HG03457 (cell line): ENCODE measurements around the gene FOXN3.
A peak's percentile ranks its signal among the peaks of the same experiment; 100 is the strongest.

Source experiments
- ATAC-seq: cut with Tn5 transposase; IDR thresholded peaks from one replicate; pipeline ENCODE4 v1.9.1; 2021; ENCODE audit warnings: moderate number of reproducible peaks; ENCODE audit not compliant: unreplicated experiment

The FOXN3 gene

DNA sequence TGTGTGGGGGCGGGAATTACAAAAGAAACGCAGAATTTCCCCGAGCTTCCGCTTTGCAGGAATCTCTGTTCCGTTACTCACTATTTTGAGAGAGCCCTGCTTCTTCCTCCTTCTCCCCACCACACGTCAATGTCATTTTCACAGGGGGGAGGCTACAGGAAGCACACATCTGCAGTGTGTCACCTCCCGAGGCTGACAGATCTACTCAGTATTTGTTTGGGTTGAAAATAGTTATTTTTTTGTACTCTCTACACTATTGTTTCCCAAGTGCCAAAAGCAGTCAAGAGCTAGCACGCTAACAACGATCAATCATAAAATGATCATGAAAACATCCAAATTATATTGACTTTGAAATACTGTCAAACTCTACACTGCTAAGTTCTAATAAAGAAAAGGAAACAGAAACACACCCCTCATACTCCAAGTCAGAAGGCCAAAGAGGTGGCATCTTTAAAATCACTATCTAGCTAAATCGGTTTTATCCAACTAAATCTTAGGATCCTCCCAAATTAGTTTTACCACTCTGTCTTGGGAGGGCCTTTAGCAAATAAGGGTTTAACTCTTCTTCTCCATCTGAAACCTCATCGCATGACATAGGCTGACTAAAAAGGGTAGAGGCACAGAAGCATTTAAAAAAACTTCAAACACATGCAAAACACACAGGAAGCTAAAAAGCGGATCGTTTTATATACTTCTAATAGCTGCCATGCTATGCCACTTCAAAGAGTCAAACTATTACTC lies 51.8 kb downstream of the FOXN3 start:
- peak; percentile 81 for ATAC-seq

DNA sequence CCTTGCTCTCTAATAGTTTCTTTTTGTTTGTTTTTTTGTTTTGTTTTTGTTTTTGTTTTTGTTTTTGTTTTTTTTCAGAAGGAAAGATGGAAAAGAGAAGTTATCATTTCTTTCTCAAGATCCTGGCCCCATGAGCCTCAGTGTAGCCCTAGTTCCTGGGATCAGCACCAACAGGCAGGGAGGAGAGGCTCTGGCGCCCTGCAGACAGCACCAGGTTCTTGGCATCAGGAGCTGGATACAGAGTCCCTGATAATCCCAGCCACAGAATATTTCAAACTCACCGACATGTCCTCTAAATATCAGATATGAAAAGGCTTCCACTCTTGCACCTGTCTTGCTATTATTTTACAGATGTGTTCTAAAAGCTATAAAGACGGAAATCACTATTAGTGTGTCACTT lies 52.7 kb downstream of the FOXN3 start:
- no peak for ATAC-seq

- no peak for ATAC-seq
Observed at GRCh38 chr14:89360277-89360676, 56.8 kb downstream of the FOXN3 start.

- no peak for ATAC-seq
Observed at GRCh38 chr14:89359477-89360222, 57.4 kb downstream of the FOXN3 start.

GRCh38 chr14:89357655-89358297 lies 59.3 kb downstream of the FOXN3 start:
- ATAC-seq, result no peak

GRCh38 chr14:89356927-89357326 lies 60.1 kb downstream of the FOXN3 start:
- ATAC-seq, result no peak

- no peak for ATAC-seq
Observed at GRCh38 chr14:89356496-89356895, 60.5 kb downstream of the FOXN3 start.

DNA sequence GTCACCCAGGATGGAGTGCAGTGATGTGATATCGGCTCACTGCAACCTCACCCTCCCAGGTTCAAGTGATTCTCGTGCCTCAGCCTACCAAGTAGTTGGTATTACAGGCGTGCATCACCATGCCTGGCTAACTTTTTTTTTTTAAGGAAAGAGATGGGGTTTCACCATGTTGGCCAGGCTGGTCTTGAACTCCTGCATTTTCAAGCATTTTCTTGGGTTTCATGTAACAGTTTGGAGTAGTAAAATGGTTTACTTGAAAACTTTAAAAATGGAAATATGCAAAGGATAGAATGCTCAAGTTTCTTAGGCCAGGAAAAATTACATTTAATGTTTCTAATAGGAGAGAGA lies 63.3 kb downstream of the FOXN3 start:
- no peak for ATAC-seq

GRCh38 chr14:89352976-89353765 lies 63.9 kb downstream of the FOXN3 start:
- no peak for ATAC-seq

DNA sequence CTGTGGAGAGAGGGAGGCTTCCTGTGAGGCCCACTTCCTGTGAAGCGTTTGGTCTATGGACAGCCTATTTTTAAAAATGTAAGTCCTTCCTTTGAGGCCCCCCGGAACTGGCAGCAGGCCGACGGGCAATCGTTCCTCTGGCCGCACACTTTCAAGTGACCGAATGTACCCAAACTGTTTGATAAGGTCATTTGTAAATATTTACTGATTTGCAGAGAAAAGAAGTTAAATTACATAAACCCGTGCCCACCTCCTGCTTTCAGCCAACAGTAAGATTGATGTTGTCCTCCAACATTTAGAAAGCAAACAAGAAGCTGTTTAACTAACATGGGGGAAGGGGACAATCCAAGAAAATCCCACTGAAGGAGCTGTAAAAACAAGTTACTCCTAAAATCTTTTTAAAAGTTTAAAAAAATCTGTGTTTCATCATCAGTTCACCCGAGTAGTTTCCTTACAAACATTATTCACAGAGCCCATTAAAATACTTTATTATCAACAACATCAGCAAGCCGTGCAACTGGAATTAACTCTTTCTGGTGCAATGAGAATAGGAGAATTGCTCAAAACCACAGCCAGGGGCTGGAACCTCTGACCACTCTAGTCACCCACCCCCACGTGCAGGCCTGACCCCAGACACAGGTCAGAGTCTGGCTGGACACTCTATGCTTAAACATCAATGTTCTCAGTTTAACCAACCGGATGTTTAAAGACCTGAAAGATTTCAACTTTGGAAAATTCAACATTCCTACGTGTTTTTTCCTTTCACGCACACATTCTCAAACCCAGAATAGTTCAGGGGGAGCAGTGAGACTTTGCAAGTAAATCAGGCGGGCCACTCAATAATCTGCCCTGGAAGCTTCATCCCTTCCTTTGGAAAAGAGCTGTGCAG lies 65.3 kb downstream of the FOXN3 start:
- peak; percentile 62 for ATAC-seq

- ATAC-seq, result no peak
Observed at GRCh38 chr14:89351221-89351515, 65.9 kb downstream of the FOXN3 start.

GRCh38 chr14:89350152-89350551 lies 66.9 kb downstream of the FOXN3 start:
- no peak for ATAC-seq

GRCh38 chr14:89349171-89350008 lies 67.6 kb downstream of the FOXN3 start:
- ATAC-seq, result no peak

DNA sequence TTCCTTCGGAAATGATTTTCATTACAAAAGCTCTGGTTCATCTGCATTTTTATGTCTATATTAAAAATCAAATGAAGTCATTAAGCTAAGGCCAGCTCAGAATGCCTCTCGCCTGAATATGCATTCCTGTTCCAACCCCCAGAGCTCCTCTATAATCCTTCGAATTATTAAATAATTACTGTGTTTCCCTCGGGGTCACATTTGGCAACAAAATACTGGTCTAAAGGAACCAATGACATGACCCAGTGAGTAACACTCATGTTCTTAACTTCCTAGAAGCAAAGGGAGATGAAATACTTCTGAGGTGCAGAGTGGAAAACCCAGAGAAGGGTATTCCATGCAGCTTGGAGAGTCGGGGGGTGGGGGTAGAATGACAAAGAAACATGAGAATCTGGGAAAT lies 68.3 kb downstream of the FOXN3 start:
- ATAC-seq, result no peak

DNA sequence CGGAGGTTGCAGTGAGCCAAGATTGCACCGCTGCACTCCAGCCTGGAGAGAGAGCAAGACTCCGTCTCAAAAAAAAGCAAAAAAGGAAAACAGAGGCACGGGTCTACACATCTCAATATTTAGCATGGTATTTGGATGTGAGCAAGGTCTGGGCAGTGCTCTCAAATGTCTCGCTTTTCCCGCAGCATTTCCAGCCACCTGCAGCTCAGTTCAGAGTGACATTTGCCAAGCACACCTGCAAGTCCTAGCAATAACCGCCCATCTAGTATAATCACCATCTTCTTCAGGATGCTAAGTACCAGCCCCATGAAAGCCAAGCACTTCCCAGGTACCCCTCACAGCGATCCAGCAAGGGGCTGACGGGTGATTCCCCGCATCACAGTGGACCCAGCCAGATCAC lies 69.1 kb downstream of the FOXN3 start:
- no peak for ATAC-seq

GRCh38 chr14:89344920-89345254 lies 72.1 kb downstream of the FOXN3 start:
- ATAC-seq, result no peak

GRCh38 chr14:89343356-89343755 lies 73.7 kb downstream of the FOXN3 start:
- no peak for ATAC-seq

GRCh38 chr14:89342049-89342448 lies 75.0 kb downstream of the FOXN3 start:
- ATAC-seq, result no peak
